D721Med (cell line): ENCODE data around the gene LRRFIP2.
"Not testable (repeated sequence)": the region's sequence is repeated elsewhere in the genome, so short reads cannot be mapped to it uniquely, and the experiment has no call there.

Experiments
- DNase-seq: peaks from one replicate; pipeline ENCODE4 v3.0.0; 2011; ENCODE audit warnings: low spot score; ENCODE audit not compliant: insufficient read length
- FAIRE-seq: peaks from 2 replicates; lab custom pipeline; 2011; peaks lifted over from hg19 to GRCh38; lab: Jason Lieb, UNC
- CTCF ChIP-seq: IDR thresholded peaks from 2 replicates; pipeline ENCODE4 v1.5.1; 2012; ENCODE audit warnings: mild to moderate bottlenecking, control low read depth; ENCODE audit not compliant: insufficient read depth; ENCODE audit errors: missing control alignments

The LRRFIP2 gene

GRCh38 chr3:37217098-37217849, 42.9 kb upstream of the LRRFIP2 start:
- no peak for FAIRE-seq
- DNase-seq: no peak
- no peak for TF ChIP-seq CTCF

- no peak for TF ChIP-seq CTCF
- DNase-seq (no peak), FAIRE-seq (no peak)
Observed at GRCh38 chr3:37216597-37217097, 42.3 kb upstream of the LRRFIP2 start.

- FAIRE-seq (no peak), DNase-seq (no peak)
- TF ChIP-seq CTCF: no peak
Observed at GRCh38 chr3:37214076-37214475, 39.7 kb upstream of the LRRFIP2 start.

- no peak for TF ChIP-seq CTCF
- DNase-seq (no peak), FAIRE-seq (no peak)
Observed at GRCh38 chr3:37210230-37210629, 35.8 kb upstream of the LRRFIP2 start.

GRCh38 chr3:37208576-37208975, 34.2 kb upstream of the LRRFIP2 start:
- not testable (repeated sequence) for FAIRE-seq

GRCh38 chr3:37208008-37208407, 33.6 kb upstream of the LRRFIP2 start:
- not testable (repeated sequence) for FAIRE-seq, DNase-seq

More at GRCh38 chr3:37208576-37208975, 34.2 kb upstream of the LRRFIP2 start:
- not testable (repeated sequence) for DNase-seq

GRCh38 chr3:37206041-37206440, 31.7 kb upstream of the LRRFIP2 start:
- DNase-seq, FAIRE-seq: not testable (repeated sequence)

- no peak for FAIRE-seq
- TF ChIP-seq CTCF: no peak
- no peak for DNase-seq
Observed at GRCh38 chr3:37204314-37204713, 29.9 kb upstream of the LRRFIP2 start.
